IMR-90 (cell line): ENCODE data around the gene PSMA3. TPM values are rescaled to one million over a fixed set of nuclear protein-coding genes. Genes with fewer than 3 reads are reported as not detected.

ENCODE experiments used
- ATAC-seq: fragments of 200-7000 bp; cut with Tn5 transposase; 2 replicates; pipeline ENCODE4 v1.9.1; 2020; ENCODE audit warnings: low read depth, mild to moderate bottlenecking, moderate library complexity
- BruUV-seq: library from RNA; stranded (reverse); fragments of 400-500 nt; replicated peaks from 2 replicates; lab custom pipeline; 2021; lab: Mats Ljungman, UMichigan
- CTCF ChIA-PET: fragments of 300-600 bp; formaldehyde crosslinking; extraction: SDS; loops from one replicate; lab custom pipeline; 2021; ENCODE audit warnings: antibody characterized with exemption; lab: Yijun Ruan, JAX
- POLR2A ChIA-PET: fragments of 300-600 bp; sonication (Branson Sonifier 250); formaldehyde crosslinking; loops from one replicate; lab custom pipeline; 2022; ENCODE audit warnings: antibody characterized with exemption; ENCODE audit not compliant: unreplicated experiment; lab: Charles Lee
- DNase-seq: peaks from one replicate; pipeline ENCODE4 v3.0.0; 2013
- H2AFZ ChIP-seq: replicated peaks from 2 replicates; pipeline ENCODE3; 2013; ENCODE audit warnings: low read length, mild to moderate bottlenecking; ENCODE audit not compliant: poor library complexity
- H2AK5ac ChIP-seq: 2 replicates; pipeline ENCODE4 v1.6.1; 2013; ENCODE audit warnings: low read depth, low read length, inconsistent platforms
- H2AK9ac ChIP-seq: replicated peaks from 2 replicates; pipeline ENCODE3; 2013; ENCODE audit warnings: mild to moderate bottlenecking, low read depth, low read length, moderate library complexity; ENCODE audit not compliant: poor library complexity
- H2BK120ac ChIP-seq: 2 replicates; pipeline ENCODE4 v1.6.1; 2013; ENCODE audit warnings: low read depth, low read length, inconsistent platforms
- H2BK15ac ChIP-seq: 3 replicates; pipeline ENCODE4 v1.6.1; 2013; ENCODE audit warnings: low read depth, low read length, inconsistent platforms
- H2BK20ac ChIP-seq: 2 replicates; pipeline ENCODE4 v1.6.1; 2013; ENCODE audit warnings: low read depth, mild to moderate bottlenecking, inconsistent platforms, low read length, moderate library complexity
- H2BK5ac ChIP-seq: 2 replicates; pipeline ENCODE4 v1.6.1; 2013; ENCODE audit warnings: mild to moderate bottlenecking, low read depth, low read length, inconsistent platforms; ENCODE audit not compliant: poor library complexity, severe bottlenecking
- H3K14ac ChIP-seq: replicated peaks from 2 replicates; pipeline ENCODE4 v1.6.1; 2013; ENCODE audit warnings: low read depth, low read length, inconsistent platforms
- H3K18ac ChIP-seq: 2 replicates; pipeline ENCODE4 v1.6.1; 2013; ENCODE audit warnings: low read depth, low read length, control low read depth
- H3K23ac ChIP-seq: 2 replicates; pipeline ENCODE4 v1.6.1; 2013; ENCODE audit warnings: low read depth, low read length, inconsistent platforms
- H3K27ac ChIP-seq: 2 replicates; pipeline ENCODE4 v1.5.1; 2013; ENCODE audit warnings: mild to moderate bottlenecking, control low read depth, low read length; ENCODE audit not compliant: insufficient read depth
- H3K27me3 ChIP-seq: 2 replicates; pipeline ENCODE4 v1.6.1; 2013; ENCODE audit warnings: low read length; ENCODE audit not compliant: control insufficient read depth, insufficient read depth
- H3K36me3 ChIP-seq: 2 replicates; pipeline ENCODE4 v1.6.1; 2013; ENCODE audit warnings: low read length, mixed read lengths; ENCODE audit not compliant: control insufficient read depth, insufficient read depth
- H3K4ac ChIP-seq: 2 replicates; pipeline ENCODE4 v1.6.1; 2013; ENCODE audit warnings: low read depth, low read length, inconsistent platforms
- H3K4me1 ChIP-seq: 2 replicates; pipeline ENCODE4 v1.6.1; 2013; ENCODE audit warnings: low read length, mixed read lengths; ENCODE audit not compliant: control insufficient read depth, insufficient read depth
- H3K4me2 ChIP-seq: 2 replicates; pipeline ENCODE4 v1.6.1; 2013; ENCODE audit warnings: low read depth, mild to moderate bottlenecking, control low read depth, low read length, moderate library complexity
- H3K4me3 ChIP-seq: 2 replicates; pipeline ENCODE4 v1.5.1; 2013; ENCODE audit warnings: low read depth, mild to moderate bottlenecking, control low read depth, low read length, moderate library complexity; ENCODE audit not compliant: insufficient read depth
- H3K56ac ChIP-seq: 2 replicates; pipeline ENCODE4 v1.6.1; 2013; ENCODE audit warnings: low read length, inconsistent platforms; ENCODE audit not compliant: insufficient read depth; ENCODE audit errors: extremely low read depth
- H3K79me1 ChIP-seq, 2 experiments: 2 replicates each; pipeline ENCODE4 v1.6.1; 2013; ENCODE audit warnings: low read length in 2 of 2, inconsistent platforms in 1 of 2, low read depth in 1 of 2
- H3K9ac ChIP-seq: 2 replicates; pipeline ENCODE4 v1.6.1; 2013; ENCODE audit warnings: low read depth, low read length, control low read depth
- H3K9me1 ChIP-seq: 2 replicates; pipeline ENCODE4 v1.6.1; 2013; ENCODE audit warnings: low read length, inconsistent platforms; ENCODE audit not compliant: insufficient read depth
- H3K9me3 ChIP-seq: 2 replicates; pipeline ENCODE4 v1.6.1; 2013; ENCODE audit warnings: low read length; ENCODE audit not compliant: control insufficient read depth, insufficient read depth
- H4K20me1 ChIP-seq: 2 replicates; pipeline ENCODE4 v1.6.1; 2013; ENCODE audit warnings: low read length, inconsistent platforms; ENCODE audit not compliant: insufficient read depth
- H4K5ac ChIP-seq: 2 replicates; pipeline ENCODE4 v1.6.1; 2013; ENCODE audit warnings: mild to moderate bottlenecking, low read depth, low read length, control low read depth
- H4K8ac ChIP-seq, 2 experiments: 2 replicates each; pipeline ENCODE4 v1.6.1; 2013; ENCODE audit warnings: low read depth in 2 of 2, low read length in 2 of 2, control low read depth in 1 of 2, inconsistent platforms in 1 of 2
- H4K91ac ChIP-seq: 2 replicates; pipeline ENCODE4 v1.6.1; 2013; ENCODE audit warnings: low read depth, low read length, inconsistent platforms; ENCODE audit not compliant: insufficient read depth
- BHLHE40 ChIP-seq: fragments of 150-350 bp; IDR thresholded peaks from 2 replicates; pipeline ENCODE4 v1.6.1; 2016; ENCODE audit warnings: mild to moderate bottlenecking, low read depth, low read length
- CHD1 ChIP-seq: IDR thresholded peaks from 2 replicates; pipeline ENCODE4 v1.6.1; 2012; ENCODE audit warnings: low read depth, low read length, improper control_type of control experiment
- MAZ ChIP-seq: IDR thresholded peaks from 2 replicates; pipeline ENCODE4 v1.6.1; 2012; ENCODE audit warnings: low read depth, mild to moderate bottlenecking, low read length, improper control_type of control experiment, moderate library complexity, borderline replicate concordance
- POLR2A ChIP-seq: IDR thresholded peaks from 2 replicates; pipeline ENCODE4 v1.6.1; 2012; ENCODE audit warnings: mild to moderate bottlenecking, low read depth, low read length
- RAD21 ChIP-seq: IDR thresholded peaks from 2 replicates; pipeline ENCODE4 v1.6.1; 2012; ENCODE audit warnings: low read length, improper control_type of control experiment
- RCOR1 ChIP-seq: IDR thresholded peaks from 2 replicates; pipeline ENCODE4 v1.6.1; 2012; ENCODE audit warnings: mild to moderate bottlenecking, low read length, improper control_type of control experiment; ENCODE audit not compliant: insufficient replicate concordance
- WGBS, 2 experiments: methylation state at CpG; one replicate each; pipeline versions ENCODE4 v1.1.5 to v1.1.7; 2013; ENCODE audit warnings: missing lambda C conversion rate in 2 of 2; ENCODE audit not compliant: insufficient read length in 1 of 2; ENCODE audit errors: extremely low coverage in 2 of 2; 5-methylcytosine and 5-hydroxymethylcytosine counted together
- dilution Hi-C: fragments of 300-500 bp; cut with HindIII; formaldehyde crosslinking; loops from one replicate; pipeline ENCODE4 v1.14.3; 2018; ENCODE audit warnings: low sequenced_read_pairs; ENCODE audit not compliant: unreplicated experiment
- in situ Hi-C: fragments of 300-500 bp; cut with MboI; formaldehyde crosslinking; loops from 3 replicates; pipeline ENCODE4 v1.14.3; 2019; ENCODE audit warnings: low sequenced_read_pairs, inconsistent platforms, mixed read lengths
- intact Hi-C: fragments of 100-400 bp; cut with micrococcal nuclease; formaldehyde crosslinking; loops from 2 replicates; pipeline ENCODE4 v1.10.0; 2022
- polyA plus RNA-seq, 3 experiments: library from polyadenylated mRNA; depleted of rRNA; stranded (reverse); fragments of >200 nt; gene quantifications; 2 replicates each; pipeline ENCODE4 v1.2.3, GENCODE V29; 2012; ENCODE audit warnings: low replicate concordance in 1 of 3
- total RNA-seq: library from RNA; depleted of rRNA; stranded (reverse); fragments of >200 nt; gene quantifications from 2 replicates; pipeline ENCODE4 v1.2.3, GENCODE V29; 2012

The PSMA3 gene
- total and polyA plus RNA-seq, 2 of the 4 experiments (the other 2 are of a cell fraction): 74.9 to 231 TPM

- ChIA-PET CTCF (interaction anchor here (0.6 kb wide), 1 partner anchor 41 kb away, joined by 6 read pairs; no protein-coding TSS in a partner anchor), POLR2A (no interaction called here)
- Histone ChIP-seq H3K27ac (no peak overlapping the region), H2AFZ (no peak overlapping the region), H3K9ac (no peak overlapping the region), H3K4ac (no peak overlapping the region), H3K4me3 (no peak overlapping the region), H2BK5ac (no peak overlapping the region), H3K56ac (no peak overlapping the region), H4K5ac (no peak overlapping the region), H3K27me3 (no peaks in the 10 kb centered on the region), H3K79me1 (peaks cover 14 to 33% of the 10 kb centered on the region in 2 experiments; a peak in 3 of 4 replicates), H2AK9ac (no peak overlapping the region), H3K14ac (no peak overlapping the region), H4K8ac (no peak overlapping the region), H2BK120ac (no peak overlapping the region), H4K91ac (no peak overlapping the region), H3K23ac (no peak overlapping the region), H3K4me1 (no peaks in the 10 kb centered on the region), H2BK15ac (no peak overlapping the region), H3K9me1 (peaks cover 7% of the 10 kb centered on the region; the same call in 1 of the 2 replicates), H4K20me1 (peaks cover 49% of the 10 kb centered on the region), H2BK20ac (no peak overlapping the region), H3K9me3 (no peaks in the 10 kb centered on the region), H3K4me2 (no peak overlapping the region), H3K18ac (no peak overlapping the region), H3K36me3 (peaks cover 37% of the 10 kb centered on the region), H2AK5ac (no peak overlapping the region)
- intact Hi-C loops: no loop called here
- in situ Hi-C loops: no loop called here
- WGBS, 2 experiments: no CpG with 5 or more reads among the region's 3 CpGs
- BruUV-seq: no TSS peak
- no peak for DNase-seq
- dilution Hi-C loops: no loop called here
- ATAC-seq: no peak
- TF ChIP-seq POLR2A: no peak
- TF ChIP-seq BHLHE40: no peak
- TF ChIP-seq CHD1: no peak
- no peak for TF ChIP-seq RCOR1
- TF ChIP-seq RAD21: no peak
- no peak for TF ChIP-seq MAZ
These were observed 47.5 kb downstream of the PSMA3 start for GRCh38 chr14:58292187-58292586.
